Gastrocnemius medialis (tissue), 4 donors: ENCODE results near the gene ATG10.

Experiments used
- CTCF ChIP-seq, 5 experiments: fragments of 450-650 bp in 3 of 5; fragments of 200-600 bp in 2 of 5; sonication (generic) in 2 of 5; IDR thresholded peaks in 4 of 5; conservative IDR thresholded peaks in 1 of 5; 1 replicate in 4 of 5; 2 replicates in 1 of 5; pipeline ENCODE4 v1.5.1; 2016 to 2019; ENCODE audit warnings: antibody characterized with exemption in 5 of 5, mild to moderate bottlenecking in 3 of 5, moderate library complexity in 3 of 5
- POLR2A ChIP-seq, 2 donors: fragments of 450-650 bp; IDR thresholded peaks; one replicate each; pipeline ENCODE4 v1.6.1; 2017; ENCODE audit warnings: antibody characterized with exemption in 2 of 2, mild to moderate bottlenecking in 2 of 2, moderate library complexity in 2 of 2

- TF ChIP-seq CTCF (IDR thresholded peaks at IDR 0.05 in 4 of 5, conservative IDR thresholded peaks at IDR 0.05 in 1 of 5) (no peak), POLR2A (IDR thresholded peaks at IDR 0.05) (no peak)
Measured at GRCh38 chr5:82152978-82153481, 181.2 kb downstream of the ATG10 start.
